Measurements from ENCODE around the gene ANXA5.

- no peak for TF ChIP-seq POLR2AphosphoS5 (IDR thresholded peaks at IDR 0.05; ENCODE audit: low read depth)
- no peak for TF ChIP-seq CTCF (IDR thresholded peaks at IDR 0.05; ENCODE audit: insufficient read depth, low read length)
- no peak for TF ChIP-seq GABPA (IDR thresholded peaks at IDR 0.05; ENCODE audit: low read depth)
- no peak for TF ChIP-seq REST (IDR thresholded peaks at IDR 0.05; ENCODE audit: insufficient replicate concordance, low read depth)
- TF ChIP-seq SPI1 (IDR thresholded peaks at IDR 0.05; ENCODE audit: borderline replicate concordance, low read depth) = no peak
These were observed 31.4 kb downstream of the ANXA5 start for GRCh38 chr4:121665371-121665770.
